HCEC 1CT (cell line): ENCODE data around the gene KRT17.
"Not testable (repeated sequence)": the region's sequence is repeated elsewhere in the genome, so short reads cannot be mapped to it uniquely, and the experiment has no call there.

ENCODE experiments used
- DNase-seq: peaks from one replicate; pipeline ENCODE4 v3.0.0-alpha.2; 2017

KRT17 gene

GRCh38 chr17:41619036-41619926 lies 5.1 kb downstream of the KRT17 start:
- DNase-seq = no peak

- DNase-seq = no peak
Measured at GRCh38 chr17:41618341-41619035, 5.9 kb downstream of the KRT17 start.

- no peak for DNase-seq
Measured at GRCh38 chr17:41617698-41618097, 6.7 kb downstream of the KRT17 start.

- no peak for DNase-seq
Measured at GRCh38 chr17:41617136-41617535, 7.2 kb downstream of the KRT17 start.

GRCh38 chr17:41616486-41616885 lies 7.9 kb downstream of the KRT17 start:
- DNase-seq = not testable (repeated sequence)

- DNase-seq = no peak
Measured at GRCh38 chr17:41615454-41615853, 8.9 kb downstream of the KRT17 start.

GRCh38 chr17:41614767-41615166 lies 9.6 kb downstream of the KRT17 start:
- DNase-seq = not testable (repeated sequence)

- DNase-seq = no peak
Measured at GRCh38 chr17:41614098-41614497, 10.3 kb downstream of the KRT17 start.

GRCh38 chr17:41613277-41614082 lies 10.9 kb downstream of the KRT17 start:
- DNase-seq = no peak

- DNase-seq = not testable (repeated sequence)
Measured at GRCh38 chr17:41612376-41613160, 11.8 kb downstream of the KRT17 start, which contains the start of gene KRT16. KRT16 (minus strand) TSS chr17:41612767; CDS start chr17:41612688, 79 bp downstream.

- no peak for DNase-seq
Measured at GRCh38 chr17:41610965-41611640, 13.3 kb downstream of the KRT17 start.

- not testable (repeated sequence) for DNase-seq
Measured at GRCh38 chr17:41610061-41610517, 14.3 kb downstream of the KRT17 start.

GRCh38 chr17:41606930-41607329 lies 17.4 kb downstream of the KRT17 start:
- not testable (repeated sequence) for DNase-seq

- DNase-seq = no peak
Measured at GRCh38 chr17:41602524-41602923, 21.9 kb downstream of the KRT17 start.

GRCh38 chr17:41600318-41600717 lies 24.1 kb downstream of the KRT17 start:
- no peak for DNase-seq

GRCh38 chr17:41599680-41600079 lies 24.7 kb downstream of the KRT17 start:
- DNase-seq = no peak

GRCh38 chr17:41595585-41595984 lies 28.8 kb downstream of the KRT17 start:
- DNase-seq = no peak

- no peak for DNase-seq
Measured at GRCh38 chr17:41594363-41594915, 29.9 kb downstream of the KRT17 start.

GRCh38 chr17:41593306-41593981 lies 30.9 kb downstream of the KRT17 start:
- DNase-seq = no peak

- DNase-seq = no peak
Measured at GRCh38 chr17:41592601-41593305, 31.6 kb downstream of the KRT17 start.
